Measurements from ENCODE around the gene DCLK1. TPM values are rescaled to one million over a fixed set of nuclear protein-coding genes. Genes with fewer than 3 reads are reported as not detected.

DCLK1 gene
- total RNA-seq, 4 donors from 2014 or later = 3.8 to 10.0 (median 8.2) TPM

DNA sequence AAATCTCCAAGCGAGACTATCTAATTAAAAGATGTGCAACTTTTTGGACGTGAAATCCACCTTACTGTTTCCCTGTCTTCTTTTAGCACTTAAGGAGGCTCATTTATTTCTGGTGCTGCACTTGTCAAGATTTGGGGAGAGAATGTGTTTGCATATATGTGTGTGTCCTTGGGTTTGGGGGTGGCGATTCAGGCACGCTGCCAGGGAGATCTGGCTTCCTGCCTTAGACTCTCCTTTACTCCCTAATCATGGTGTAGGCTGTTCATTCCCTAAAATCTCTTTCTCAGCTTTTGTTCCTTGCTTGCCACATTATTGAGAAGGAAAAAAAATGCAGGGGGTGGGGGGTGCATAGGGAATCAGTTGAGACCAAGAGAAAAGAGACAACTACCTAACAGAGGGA is 271.2 kb downstream of the DCLK1 start:
- H3K4me1 ChIP-seq = peaks cover 13 to 19% of the 10 kb centered on the region in 2 donors
- H3K36me3 ChIP-seq = no peaks in the 10 kb centered on the region
- no peaks in the 10 kb centered on the region for H3K9me3 ChIP-seq
- TF ChIP-seq POLR2A (IDR thresholded peaks at IDR 0.05) = no peak
- TF ChIP-seq, protein P1, sequence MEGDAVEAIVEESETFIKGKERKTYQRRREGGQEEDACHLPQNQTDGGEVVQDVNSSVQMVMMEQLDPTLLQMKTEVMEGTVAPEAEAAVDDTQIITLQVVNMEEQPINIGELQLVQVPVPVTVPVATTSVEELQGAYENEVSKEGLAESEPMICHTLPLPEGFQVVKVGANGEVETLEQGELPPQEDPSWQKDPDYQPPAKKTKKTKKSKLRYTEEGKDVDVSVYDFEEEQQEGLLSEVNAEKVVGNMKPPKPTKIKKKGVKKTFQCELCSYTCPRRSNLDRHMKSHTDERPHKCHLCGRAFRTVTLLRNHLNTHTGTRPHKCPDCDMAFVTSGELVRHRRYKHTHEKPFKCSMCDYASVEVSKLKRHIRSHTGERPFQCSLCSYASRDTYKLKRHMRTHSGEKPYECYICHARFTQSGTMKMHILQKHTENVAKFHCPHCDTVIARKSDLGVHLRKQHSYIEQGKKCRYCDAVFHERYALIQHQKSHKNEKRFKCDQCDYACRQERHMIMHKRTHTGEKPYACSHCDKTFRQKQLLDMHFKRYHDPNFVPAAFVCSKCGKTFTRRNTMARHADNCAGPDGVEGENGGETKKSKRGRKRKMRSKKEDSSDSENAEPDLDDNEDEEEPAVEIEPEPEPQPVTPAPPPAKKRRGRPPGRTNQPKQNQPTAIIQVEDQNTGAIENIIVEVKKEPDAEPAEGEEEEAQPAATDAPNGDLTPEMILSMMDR (IDR thresholded peaks at IDR 0.05 in 4 of 5, conservative IDR thresholded peaks at IDR 0.05 in 1 of 5) = no peak
- H3K4me3 ChIP-seq = no peak overlapping the region
- DNase-seq = no peak
- intact Hi-C loops (cut with DNase I; ENCODE audit: low total_unique reads) = no loop called here
- in situ Hi-C loops (cut with MboI; ENCODE audit: low sequenced_read_pairs in 4 of 4) = no loop called here
- peak overlapping the region in 1 of 4 donors; percentile 55 for H3K27ac ChIP-seq
- ATAC-seq = no peak
- no peaks in the 10 kb centered on the region for H3K27me3 ChIP-seq

DNA sequence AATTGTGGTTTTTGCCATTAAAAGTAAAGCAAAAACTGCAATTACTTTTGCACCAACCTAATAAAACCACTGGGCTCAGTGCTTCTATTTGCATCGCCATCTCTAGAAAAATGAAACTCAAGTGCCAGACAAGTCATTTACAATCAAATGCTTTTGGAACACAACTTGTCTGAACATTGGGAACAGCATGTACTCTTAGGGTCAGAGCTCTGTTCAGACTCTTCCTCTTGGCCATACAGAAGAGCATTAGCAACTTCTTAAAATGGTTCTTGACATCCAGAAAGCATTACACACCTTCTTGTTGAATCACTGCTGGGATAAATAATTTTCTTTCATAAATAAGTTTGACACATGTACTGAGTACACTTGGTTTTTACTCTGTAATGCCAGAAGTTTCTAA is 272.5 kb downstream of the DCLK1 start:
- no peaks in the 10 kb centered on the region for H3K27me3 ChIP-seq
- ATAC-seq = peak; percentile 83 to 85
- intact Hi-C loops (cut with DNase I; ENCODE audit: low total_unique reads) = no loop called here

DNA sequence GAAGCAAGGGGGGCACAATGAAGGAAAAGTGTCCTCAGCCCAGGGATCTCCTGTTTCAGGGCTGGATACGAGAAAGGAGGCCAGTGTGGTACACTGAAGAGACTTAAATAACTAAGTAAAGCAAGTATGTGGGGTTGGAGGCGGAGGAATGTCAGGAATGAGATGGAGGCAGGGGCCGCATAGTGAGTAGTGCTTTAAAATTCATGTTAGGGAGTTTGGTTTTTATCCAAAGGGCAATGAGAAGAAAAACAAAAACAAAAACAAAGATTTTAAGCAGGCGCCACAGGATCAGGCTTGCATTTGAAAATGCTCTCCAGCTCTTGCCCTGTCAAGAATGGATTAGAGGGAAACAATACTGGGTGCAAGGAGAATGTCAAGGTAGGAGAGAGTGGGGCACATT is 273.4 kb downstream of the DCLK1 start:
- DNase-seq = no peak
- Histone ChIP-seq H3K36me3 (no peaks in the 10 kb centered on the region), H3K4me3 (no peak overlapping the region), H3K27me3 (no peaks in the 10 kb centered on the region), H3K9me3 (no peaks in the 10 kb centered on the region), H3K27ac (peak overlapping the region in 1 of 4 donors; percentile 6), H3K4me1 (peaks cover 13 to 19% of the 10 kb centered on the region in 2 donors)
- TF ChIP-seq POLR2A (IDR thresholded peaks at IDR 0.05) = no peak
- TF ChIP-seq, protein P1 (IDR thresholded peaks at IDR 0.05 in 4 of 5, conservative IDR thresholded peaks at IDR 0.05 in 1 of 5) = no peak
- intact Hi-C loops (cut with DNase I; ENCODE audit: low total_unique reads) = no loop called here
- ATAC-seq = no peak
- in situ Hi-C loops (cut with MboI; ENCODE audit: low sequenced_read_pairs in 4 of 4) = no loop called here

More for the DNA sequence above, 272.5 kb downstream of the DCLK1 start:
- Histone ChIP-seq H3K9me3 (no peaks in the 10 kb centered on the region), H3K36me3 (no peaks in the 10 kb centered on the region), H3K27ac (peak overlapping the region; percentile 18 to 67 (median 48)), H3K4me3 (no peak overlapping the region), H3K4me1 (peaks cover 13 to 19% of the 10 kb centered on the region in 2 donors)
- TF ChIP-seq, protein P1 (IDR thresholded peaks at IDR 0.05 in 4 of 5, conservative IDR thresholded peaks at IDR 0.05 in 1 of 5) = no peak
- TF ChIP-seq POLR2A (IDR thresholded peaks at IDR 0.05) = no peak
- no peak for DNase-seq
- in situ Hi-C loops (cut with MboI; ENCODE audit: low sequenced_read_pairs in 4 of 4) = no loop called here

DNA sequence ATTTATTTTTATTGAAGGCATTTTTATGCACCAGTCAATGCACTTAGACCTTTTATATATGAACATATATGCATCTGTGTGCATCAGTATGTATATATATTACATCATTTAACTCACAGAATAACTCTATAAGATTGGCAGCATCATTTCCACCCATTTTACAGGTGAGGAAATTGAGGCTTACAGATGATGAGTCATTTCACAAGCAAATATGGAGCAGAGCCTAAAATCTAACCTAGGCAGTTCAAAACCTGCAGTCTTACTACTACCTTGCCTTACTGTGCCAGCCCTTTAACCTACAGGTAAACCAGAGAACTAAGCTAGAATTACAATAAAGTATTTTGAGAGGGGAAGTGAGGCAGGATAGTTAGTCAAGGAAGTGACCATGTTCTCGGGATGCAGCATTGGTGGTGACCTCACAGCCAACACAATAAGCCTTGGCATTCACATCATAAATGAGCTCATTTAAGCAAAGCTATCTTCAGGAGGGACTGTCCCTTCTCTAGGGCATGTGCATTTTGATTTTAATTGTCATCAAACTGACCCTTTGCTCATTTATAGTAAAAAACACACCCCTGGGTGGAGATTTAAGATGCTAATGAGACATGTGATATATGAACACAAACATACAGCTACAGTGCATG is 274.3 kb downstream of the DCLK1 start:
- no peak overlapping the region for H3K27ac ChIP-seq
- TF ChIP-seq POLR2A (IDR thresholded peaks at IDR 0.05) = no peak
- TF ChIP-seq, protein P1 (IDR thresholded peaks at IDR 0.05 in 4 of 5, conservative IDR thresholded peaks at IDR 0.05 in 1 of 5) = no peak
- DNase-seq (no peak), ATAC-seq (no peak)
- no peaks in the 10 kb centered on the region for H3K9me3 ChIP-seq
- in situ Hi-C loops (cut with MboI; ENCODE audit: low sequenced_read_pairs in 4 of 4) = no loop called here
- peaks cover 13 to 19% of the 10 kb centered on the region in 2 donors for H3K4me1 ChIP-seq
- H3K4me3 ChIP-seq = no peak overlapping the region
- no peaks in the 10 kb centered on the region for H3K36me3 ChIP-seq
- intact Hi-C loops (cut with DNase I; ENCODE audit: low total_unique reads) = no loop called here
- no peaks in the 10 kb centered on the region for H3K27me3 ChIP-seq

DNA sequence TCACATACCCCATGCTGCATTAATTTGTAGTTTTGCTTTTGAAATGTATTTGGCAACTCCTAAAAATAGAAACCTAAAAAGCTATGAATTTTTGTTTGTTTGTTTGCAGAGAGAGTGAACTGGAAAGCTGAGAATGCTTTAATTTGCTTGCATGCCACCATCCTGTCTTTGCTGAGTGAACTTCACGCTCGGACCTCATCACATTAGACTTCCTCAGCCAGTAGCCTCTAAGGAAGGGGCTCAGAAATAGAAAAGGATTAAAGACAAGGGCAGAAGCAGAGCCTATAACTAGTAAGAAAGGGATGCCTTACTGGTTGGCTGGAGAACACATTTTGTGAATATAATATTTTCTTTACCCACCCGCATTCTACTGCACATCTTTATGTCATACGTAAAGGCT is 275.1 kb downstream of the DCLK1 start:
- Histone ChIP-seq H3K27me3 (no peaks in the 10 kb centered on the region), H3K36me3 (no peaks in the 10 kb centered on the region), H3K27ac (no peak overlapping the region), H3K9me3 (no peaks in the 10 kb centered on the region), H3K4me1 (peaks cover 13 to 19% of the 10 kb centered on the region in 2 donors), H3K4me3 (no peak overlapping the region)
- no peak for TF ChIP-seq POLR2A (IDR thresholded peaks at IDR 0.05)
- TF ChIP-seq, protein P1 (IDR thresholded peaks at IDR 0.05 in 4 of 5, conservative IDR thresholded peaks at IDR 0.05 in 1 of 5) = no peak
- DNase-seq (no peak), ATAC-seq (no peak)
- intact Hi-C loops (cut with DNase I; ENCODE audit: low total_unique reads) = no loop called here
- in situ Hi-C loops (cut with MboI; ENCODE audit: low sequenced_read_pairs in 4 of 4) = no loop called here

Measured in gastrocnemius medialis (tissue), 4 donors.